PC-9 (cell line): ENCODE data around the gene BRF1.

Experiments
- CTCF ChIP-seq: fragments of 200-600 bp; sonication (generic); conservative IDR thresholded peaks from 2 replicates; pipeline ENCODE4 v1.6.1; 2017; ENCODE audit warnings: mixed run types, antibody characterized with exemption, mild to moderate bottlenecking, moderate library complexity
- EZH2 ChIP-seq: fragments of 200-600 bp; sonication (generic); IDR thresholded peaks from 2 replicates; pipeline ENCODE4 v1.8.0; 2017; ENCODE audit warnings: antibody characterized with exemption, low read depth

DNA sequence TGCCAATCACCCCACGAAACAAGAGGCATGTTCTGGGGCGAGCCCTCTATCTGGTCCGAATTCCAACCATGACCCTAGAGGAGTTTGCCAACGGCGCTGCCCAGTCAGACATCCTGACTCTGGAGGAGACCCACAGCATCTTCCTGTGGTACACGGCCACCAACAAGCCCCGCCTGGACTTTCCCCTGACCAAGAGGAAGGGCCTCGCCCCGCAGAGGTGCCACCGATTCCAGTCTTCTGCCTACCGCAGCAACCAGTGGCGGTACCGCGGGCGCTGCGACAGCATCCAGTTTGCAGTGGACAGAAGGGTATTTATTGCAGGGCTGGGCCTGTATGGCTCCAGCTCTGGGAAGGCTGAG is 50.8 kb downstream of the BRF1 start:
- no peak for TF ChIP-seq CTCF
- no peak for TF ChIP-seq EZH2
